Lung (tissue), 12 donors: Measurements from ENCODE around the gene PEPD. TPM values are rescaled to one million over a fixed set of nuclear protein-coding genes. Genes with fewer than 3 reads are reported as not detected.

Source experiments
- ATAC-seq: fragments of 200-7000 bp; cut with Tn5 transposase; one replicate; pipeline ENCODE4 v1.9.1; 2020; ENCODE audit warnings: moderate number of reproducible peaks; ENCODE audit not compliant: insufficient read depth, low FRiP score
- DNase-seq, 3 donors: peaks; one replicate each; pipeline ENCODE4 v3.0.0-alpha.2; 2013 to 2017
- H3K27ac ChIP-seq, 2 donors: one replicate each; pipeline ENCODE4 v1.5.1; 2013; ENCODE audit warnings: mild to moderate bottlenecking in 2 of 2, moderate library complexity in 2 of 2, control low read depth in 1 of 2, inconsistent platforms in 1 of 2, low read depth in 1 of 2, low read length in 1 of 2
- H3K27me3 ChIP-seq, 3 donors: one replicate each; pipeline ENCODE4 v1.5.1; 2013; ENCODE audit warnings: low read length in 2 of 3; ENCODE audit not compliant: control insufficient read depth in 3 of 3, insufficient read depth in 3 of 3
- H3K36me3 ChIP-seq, 4 donors: one replicate each; pipeline ENCODE4 v1.5.1; 2013; ENCODE audit warnings: low read length in 4 of 4, mild to moderate bottlenecking in 1 of 4, moderate library complexity in 1 of 4; ENCODE audit not compliant: control insufficient read depth in 4 of 4, insufficient read depth in 4 of 4
- H3K4me1 ChIP-seq, 5 donors: one replicate each; pipeline ENCODE4 v1.5.1; 2013; ENCODE audit warnings: low read length in 5 of 5, mild to moderate bottlenecking in 2 of 5, moderate library complexity in 1 of 5; ENCODE audit not compliant: control insufficient read depth in 5 of 5, insufficient read depth in 5 of 5
- H3K4me3 ChIP-seq: one replicate; pipeline ENCODE4 v1.5.1; 2013; ENCODE audit warnings: mild to moderate bottlenecking, control low read depth, moderate library complexity
- H3K9ac ChIP-seq, 2 donors: one replicate each; pipeline ENCODE4 v1.5.1; 2013; ENCODE audit warnings: low read length in 2 of 2, control low read depth in 1 of 2; ENCODE audit not compliant: insufficient read depth in 1 of 2
- H3K9me3 ChIP-seq, 4 donors: one replicate each; pipeline ENCODE4 v1.5.1; 2013; ENCODE audit warnings: low read length in 3 of 4, mild to moderate bottlenecking in 1 of 4, moderate library complexity in 1 of 4; ENCODE audit not compliant: control insufficient read depth in 4 of 4, insufficient read depth in 3 of 4
- CTCF ChIP-seq: IDR thresholded peaks from 2 replicates; pipeline ENCODE4 v1.5.1; 2012; ENCODE audit warnings: mild to moderate bottlenecking; ENCODE audit errors: control extremely low read depth, extremely low read depth
- WGBS, 2 donors: extraction: QIAGEN DNeasy Blood & Tissue Kit; methylation state at CpG; one replicate each; pipeline ENCODE4 v1.1.7; 2013; 5-methylcytosine and 5-hydroxymethylcytosine counted together
- polyA plus RNA-seq, 2 donors: library from polyadenylated mRNA; stranded (reverse); fragments of 200-250 nt; gene quantifications; one replicate each; pipeline ENCODE4 v1.2.1, GENCODE V29; 2013
- total RNA-seq, 2 donors: library from RNA; depleted of rRNA in 1 of 2; stranded (reverse); fragments of >200 nt in 1 of 2; gene quantifications; one replicate each; pipeline ENCODE4 v1.2.1, GENCODE V29; 2014 to 2021
- donor health status: control.
- donor health status: control.
- donor health status: Bipolar disorder and iron deficiency.
- donor health status: healthy.
- donor health status: DM: yes; HTN: yes; CAD: no.

The PEPD gene
- total and polyA plus RNA-seq, 4 donors = 29.6 to 88.2 (median 73.4) TPM

- Histone ChIP-seq H3K27me3 (no peaks in the 10 kb centered on the region), H3K4me1 (no peaks in the 10 kb centered on the region), H3K9ac (no peak overlapping the region), H3K4me3 (no peak overlapping the region), H3K36me3 (peaks cover 0 to 1% (median 0%) of the 10 kb centered on the region in 4 donors), H3K9me3 (no peaks in the 10 kb centered on the region), H3K27ac (no peak overlapping the region)
- ATAC-seq (no peak), DNase-seq (no peak)
- 91 to 96% methylated on average over 32 of the region's 32 CpGs for WGBS, 2 donors
- no peak for TF ChIP-seq CTCF
Observed at GRCh38 chr19:33443638-33444561, 77.7 kb downstream of the PEPD start.

GRCh38 chr19:33442706-33443105 lies 78.9 kb downstream of the PEPD start:
- H3K9me3 ChIP-seq = no peaks in the 10 kb centered on the region
- ATAC-seq = no peak
- WGBS, 2 donors = 96 to 98% methylated on average over 9 of the region's 9 CpGs

GRCh38 chr19:33441828-33442227 lies 79.8 kb downstream of the PEPD start:
- H3K27me3 ChIP-seq = no peaks in the 10 kb centered on the region
- TF ChIP-seq CTCF = no peak
- H3K9ac ChIP-seq = no peak overlapping the region
- WGBS, 2 donors = 90 to 92% methylated on average over 3 of the region's 3 CpGs
- no peak overlapping the region for H3K4me3 ChIP-seq
- no peak overlapping the region for H3K27ac ChIP-seq
- peaks cover 0 to 1% (median 0%) of the 10 kb centered on the region in 4 donors for H3K36me3 ChIP-seq
- DNase-seq (no peak), ATAC-seq (no peak)
- no peaks in the 10 kb centered on the region for H3K9me3 ChIP-seq
- peaks cover 0 to 11% (median 0%) of the 10 kb centered on the region in 5 donors for H3K4me1 ChIP-seq

More at GRCh38 chr19:33442706-33443105, 78.9 kb downstream of the PEPD start:
- DNase-seq = no peak
- no peak for TF ChIP-seq CTCF
- peaks cover 0 to 1% (median 0%) of the 10 kb centered on the region in 4 donors for H3K36me3 ChIP-seq
- H3K27me3 ChIP-seq = no peaks in the 10 kb centered on the region
- no peak overlapping the region for H3K4me3 ChIP-seq
- peaks cover 0 to 5% (median 0%) of the 10 kb centered on the region in 5 donors for H3K4me1 ChIP-seq
- no peak overlapping the region for H3K27ac ChIP-seq
- H3K9ac ChIP-seq = no peak overlapping the region
